Pancreas (tissue), 10 donors: Measurements from ENCODE around the gene MNAT1. TPM values are rescaled to one million over a fixed set of nuclear protein-coding genes. Genes with fewer than 3 reads are reported as not detected.

ENCODE experiments used
- ATAC-seq, 4 donors: fragments of 200-7000 bp; cut with Tn5 transposase; one replicate each; pipeline versions ENCODE4 v1.8.0 to v1.9.1; 2020; ENCODE audit warnings: mild to moderate bottlenecking in 4 of 4, moderate library complexity in 4 of 4
- DNase-seq, 6 donors: peaks; one replicate each; pipeline ENCODE4 v3.0.0-alpha.2; 2020
- FAIRE-seq: peaks from 2 replicates; lab custom pipeline; 2012; peaks lifted over from hg19 to GRCh38; lab: Jason Lieb, UNC
- H3K27ac ChIP-seq, 4 donors: fragments of 200-600 bp; sonication (generic); 1 replicate in 3 of 4; 2 replicates in 1 of 4; pipeline versions ENCODE4 v1.5.0 to v1.8.0; 2020
- H3K27me3 ChIP-seq, 4 donors: fragments of 200-600 bp; one replicate each; pipeline ENCODE4 v1.8.0; 2021
- H3K36me3 ChIP-seq, 3 donors: fragments of 200-600 bp; sonication (generic) in 1 of 3; one replicate each; pipeline versions ENCODE4 v1.5.0 to v1.8.0; 2020 to 2021
- H3K4me1 ChIP-seq, 3 donors: fragments of 200-600 bp; one replicate each; pipeline ENCODE4 v1.8.0; 2021
- H3K4me3 ChIP-seq, 4 donors: fragments of 200-600 bp; sonication (generic) in 2 of 4; one replicate each; pipeline versions ENCODE4 v1.5.0 to v1.8.0; 2020 to 2021
- H3K9me3 ChIP-seq, 4 donors: fragments of 200-600 bp; one replicate each; pipeline ENCODE4 v1.8.0; 2021
- WGBS, 2 donors: extraction: QIAGEN DNeasy Blood & Tissue Kit; methylation state at CpG; one replicate each; pipeline ENCODE4 v1.1.7; 2013; 5-methylcytosine and 5-hydroxymethylcytosine counted together
- intact Hi-C, 3 donors: fragments of 100-400 bp; cut with DNase I; formaldehyde crosslinking; loops; one replicate each; pipeline versions ENCODE4 v1.11.1 to v1.14.2; 2022
- polyA plus RNA-seq, 2 donors: library from polyadenylated mRNA; stranded (reverse); fragments of 200-250 nt; gene quantifications; one replicate each; pipeline ENCODE4 v1.2.3, GENCODE V29; 2013
- total RNA-seq, 6 donors: library from RNA; stranded (reverse); fragmentation: NEBNext Ultra II Directional in 4 of 6; extraction: Animal tissue kit (Norgen Biotek cat#: 25700) in 4 of 6; gene quantifications; one replicate each; pipeline versions ENCODE4 v1.2.1 to v1.2.4, GENCODE V29; 2021 to 2023
- TF ChIP-seq, protein P1 (sequence below), 4 donors: fragments of 200-600 bp; sonication (generic) in 3 of 4; IDR thresholded peaks; one replicate each; pipeline versions ENCODE4 v1.5.0 to v1.8.0; 2021; ENCODE audit warnings: antibody characterized with exemption in 4 of 4
- donor health status: healthy with polysubstance abuse.
- donor health status: DM: no; HTN: no; CAD: no; lungs with moderate emphysema.
- donor health status: DM: no; HTN: no; CAD: no.
- donor health status: control.
- donor health status: control.
- donor health status: Bipolar disorder and iron deficiency.
- donor health status: DM: yes; HTN: yes; CAD: no.
- donor health status: DM: no; HTN: no; CAD: no.
- donor health status: DM: no; HTN: no; CAD: no.
- donor health status: DM: yes; HTN: yes; CAD: no.

MNAT1 gene
- total and polyA plus RNA-seq, 8 donors = 6.9 to 15.6 (median 12.2) TPM

DNA sequence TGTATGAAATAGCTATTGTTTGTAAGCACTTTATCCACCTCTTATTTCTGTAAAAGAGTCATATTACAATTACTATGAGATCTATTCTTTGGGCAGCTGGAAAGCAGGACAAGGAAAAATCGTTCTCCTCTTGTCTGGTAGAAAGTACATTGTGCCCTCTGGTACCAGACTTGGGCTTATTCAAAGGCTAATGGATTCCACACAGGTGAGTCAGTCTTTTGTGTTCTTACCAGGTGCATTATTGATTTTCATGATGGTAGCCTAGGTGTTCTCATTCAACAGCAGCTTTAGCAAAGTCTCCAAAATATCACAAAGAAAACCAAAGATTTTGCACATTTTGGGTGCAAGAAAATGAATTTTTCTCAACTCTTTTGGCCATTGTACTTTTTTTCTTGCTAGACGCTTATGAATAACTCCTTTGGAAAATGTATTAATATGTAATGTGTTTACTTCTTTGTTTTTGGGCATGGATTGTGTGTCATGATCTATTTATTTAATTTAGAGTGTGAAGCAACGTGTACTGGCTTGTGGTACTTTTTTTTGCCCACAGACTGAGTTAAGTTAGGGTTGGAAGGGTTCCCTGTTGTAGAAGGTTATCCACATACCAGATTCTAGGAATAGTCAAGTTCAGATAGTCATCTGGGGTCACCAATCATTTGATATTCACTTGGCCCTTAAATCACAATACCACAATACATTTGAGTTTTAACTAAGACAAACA is 26.2 kb downstream of the MNAT1 start:
- ATAC-seq = peak; percentile 84 to 97 (median 91)
- WGBS, 2 donors = 63 to 71% methylated on average over 3 of the region's 3 CpGs

DNA sequence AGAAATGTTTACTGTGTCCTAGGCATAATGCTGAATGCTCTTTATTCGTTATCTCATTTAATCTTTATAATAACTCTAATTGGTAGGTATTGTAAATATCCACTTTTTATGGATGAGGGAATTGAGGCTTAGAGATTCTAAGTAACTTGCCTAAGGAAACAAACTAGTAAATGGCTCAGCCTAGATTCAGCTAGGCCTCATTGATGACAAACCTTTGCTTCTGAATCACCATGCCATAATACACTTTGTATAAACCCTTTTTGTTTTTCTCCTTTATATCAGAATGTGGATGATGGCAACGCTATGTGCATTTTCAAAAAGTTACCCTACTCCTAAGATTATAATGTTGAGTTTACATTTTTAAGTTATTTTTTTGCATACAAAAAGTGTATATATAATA is 34.0 kb downstream of the MNAT1 start:
- ATAC-seq = no peak
- WGBS, 2 donors = 90 to 92% methylated on average over 2 of the region's 2 CpGs
- Histone ChIP-seq H3K27me3 (no peaks in the 10 kb centered on the region), H3K36me3 (no peaks in the 10 kb centered on the region), H3K4me3 (no peak overlapping the region), H3K9me3 (no peaks in the 10 kb centered on the region), H3K27ac (no peak overlapping the region), H3K4me1 (no peaks in the 10 kb centered on the region)
- intact Hi-C loops = no loop called here
- no peak for FAIRE-seq
- TF ChIP-seq, protein P1, sequence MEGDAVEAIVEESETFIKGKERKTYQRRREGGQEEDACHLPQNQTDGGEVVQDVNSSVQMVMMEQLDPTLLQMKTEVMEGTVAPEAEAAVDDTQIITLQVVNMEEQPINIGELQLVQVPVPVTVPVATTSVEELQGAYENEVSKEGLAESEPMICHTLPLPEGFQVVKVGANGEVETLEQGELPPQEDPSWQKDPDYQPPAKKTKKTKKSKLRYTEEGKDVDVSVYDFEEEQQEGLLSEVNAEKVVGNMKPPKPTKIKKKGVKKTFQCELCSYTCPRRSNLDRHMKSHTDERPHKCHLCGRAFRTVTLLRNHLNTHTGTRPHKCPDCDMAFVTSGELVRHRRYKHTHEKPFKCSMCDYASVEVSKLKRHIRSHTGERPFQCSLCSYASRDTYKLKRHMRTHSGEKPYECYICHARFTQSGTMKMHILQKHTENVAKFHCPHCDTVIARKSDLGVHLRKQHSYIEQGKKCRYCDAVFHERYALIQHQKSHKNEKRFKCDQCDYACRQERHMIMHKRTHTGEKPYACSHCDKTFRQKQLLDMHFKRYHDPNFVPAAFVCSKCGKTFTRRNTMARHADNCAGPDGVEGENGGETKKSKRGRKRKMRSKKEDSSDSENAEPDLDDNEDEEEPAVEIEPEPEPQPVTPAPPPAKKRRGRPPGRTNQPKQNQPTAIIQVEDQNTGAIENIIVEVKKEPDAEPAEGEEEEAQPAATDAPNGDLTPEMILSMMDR (IDR thresholded peaks at IDR 0.05) = no peak
- no peak for DNase-seq

More for the DNA sequence above, 26.2 kb downstream of the MNAT1 start:
- no peak for FAIRE-seq
- DNase-seq = no peak
- Histone ChIP-seq H3K36me3 (no peaks in the 10 kb centered on the region), H3K9me3 (no peaks in the 10 kb centered on the region), H3K4me1 (peaks cover 0 to 15% (median 5%) of the 10 kb centered on the region in 3 donors), H3K4me3 (no peak overlapping the region), H3K27me3 (no peaks in the 10 kb centered on the region), H3K27ac (peak overlapping the region in 1 of 4 donors; percentile 28)
- intact Hi-C loops = no loop called here
- TF ChIP-seq, protein P1 (IDR thresholded peaks at IDR 0.05) = no peak

DNA sequence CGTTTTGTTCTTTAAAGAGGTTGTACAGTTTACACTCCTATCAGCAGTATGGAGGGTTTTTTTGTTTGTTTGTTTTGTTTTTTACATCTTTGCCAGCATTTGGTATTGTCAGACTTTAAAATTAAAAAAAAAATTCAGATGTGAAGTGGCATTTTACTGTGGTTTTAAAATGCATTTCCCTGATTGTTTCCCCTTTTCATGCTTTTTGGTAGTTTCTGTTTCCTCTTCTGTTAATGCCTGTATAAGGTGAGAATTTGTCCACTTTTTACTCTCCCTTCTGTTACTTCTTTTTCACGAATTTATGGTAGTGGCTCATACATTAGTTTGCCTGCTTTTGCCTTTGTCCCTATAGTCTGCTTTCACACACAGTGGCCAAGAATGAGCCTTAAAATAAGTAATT is 36.6 kb downstream of the MNAT1 start:
- DNase-seq = no peak
- no peak for ATAC-seq
- Histone ChIP-seq H3K27ac (no peak overlapping the region), H3K4me3 (no peak overlapping the region), H3K36me3 (no peaks in the 10 kb centered on the region), H3K4me1 (no peaks in the 10 kb centered on the region), H3K27me3 (no peaks in the 10 kb centered on the region), H3K9me3 (no peaks in the 10 kb centered on the region)
- 43 to 44% methylated on average over 2 of the region's 2 CpGs for WGBS, 2 donors
- no peak for FAIRE-seq
- intact Hi-C loops = no loop called here
- TF ChIP-seq, protein P1 (IDR thresholded peaks at IDR 0.05) = no peak

DNA sequence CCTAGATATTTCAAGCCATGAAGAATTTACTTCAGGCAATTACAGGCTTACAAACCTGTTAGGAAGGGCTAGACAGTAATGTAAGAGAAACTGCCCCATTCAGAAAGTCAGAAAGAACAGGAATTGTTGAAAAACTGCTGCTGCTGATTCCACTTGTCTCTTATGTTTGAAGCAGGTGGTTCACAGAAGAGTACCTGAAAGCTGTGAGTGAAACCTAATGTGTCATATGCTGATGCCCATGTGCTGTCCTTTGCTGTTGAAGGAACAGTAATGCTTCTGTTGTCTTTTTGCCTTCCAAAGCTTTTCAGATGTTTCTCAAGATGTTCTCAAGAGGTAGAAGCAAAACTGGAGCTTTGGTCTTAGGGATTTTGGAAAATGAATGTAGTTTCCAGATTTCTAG is 39.0 kb downstream of the MNAT1 start:
- no peaks in the 10 kb centered on the region for H3K36me3 ChIP-seq
- H3K27ac ChIP-seq = no peak overlapping the region
- no peak for ATAC-seq
- intact Hi-C loops = no loop called here
- H3K4me3 ChIP-seq = no peak overlapping the region
- TF ChIP-seq, protein P1 (IDR thresholded peaks at IDR 0.05) = no peak
- no peaks in the 10 kb centered on the region for H3K4me1 ChIP-seq
- FAIRE-seq = no peak
- no peak for DNase-seq
- no peaks in the 10 kb centered on the region for H3K27me3 ChIP-seq
- H3K9me3 ChIP-seq = no peaks in the 10 kb centered on the region

DNA sequence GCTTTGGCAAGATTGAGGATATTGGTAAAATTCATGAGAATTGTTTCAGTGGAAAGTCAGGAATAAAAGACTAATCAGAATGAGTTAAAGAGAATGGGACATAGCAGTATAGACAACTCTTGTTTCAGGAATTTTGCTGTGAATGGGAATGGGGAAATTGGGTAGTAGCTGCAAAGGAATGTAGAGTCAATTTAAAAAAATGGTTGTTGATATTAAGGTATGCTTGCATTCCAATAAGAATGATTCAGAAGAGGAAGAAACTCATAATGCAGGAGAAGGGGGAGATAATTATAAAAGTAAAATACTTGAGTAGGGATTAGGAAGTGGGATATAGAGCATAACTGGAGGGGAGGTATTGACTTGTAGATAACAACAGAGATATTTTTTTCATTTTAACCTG is 40.7 kb downstream of the MNAT1 start:
- intact Hi-C loops = no loop called here
- no peak for FAIRE-seq

More for the DNA sequence above, 40.7 kb downstream of the MNAT1 start:
- H3K4me3 ChIP-seq = no peak overlapping the region
- H3K36me3 ChIP-seq = no peaks in the 10 kb centered on the region
- no peaks in the 10 kb centered on the region for H3K27me3 ChIP-seq
- TF ChIP-seq, protein P1 (IDR thresholded peaks at IDR 0.05) = no peak
- no peaks in the 10 kb centered on the region for H3K4me1 ChIP-seq
- ATAC-seq (peak in 1 of 4 donors; percentile 17), DNase-seq (no peak)
- H3K27ac ChIP-seq = no peak overlapping the region
- H3K9me3 ChIP-seq = no peaks in the 10 kb centered on the region
